Retinal pigment epithelial cell (primary cell): ENCODE results near the gene NBEA.

Source experiments
- DNase-seq: peaks from one replicate; pipeline ENCODE4 v3.0.0-alpha.2; 2010; ENCODE audit warnings: low read depth
- H3K4me3 ChIP-seq: 2 replicates; pipeline ENCODE4 v1.5.1; 2011; ENCODE audit warnings: mild to moderate bottlenecking, low read length, control low read depth, moderate library complexity
- TF ChIP-seq, protein P1 (sequence below): conservative IDR thresholded peaks from 2 replicates; pipeline ENCODE4 v1.5.1; 2011; ENCODE audit warnings: low read depth, low read length, control low read depth, inconsistent platforms

NBEA gene

DNA sequence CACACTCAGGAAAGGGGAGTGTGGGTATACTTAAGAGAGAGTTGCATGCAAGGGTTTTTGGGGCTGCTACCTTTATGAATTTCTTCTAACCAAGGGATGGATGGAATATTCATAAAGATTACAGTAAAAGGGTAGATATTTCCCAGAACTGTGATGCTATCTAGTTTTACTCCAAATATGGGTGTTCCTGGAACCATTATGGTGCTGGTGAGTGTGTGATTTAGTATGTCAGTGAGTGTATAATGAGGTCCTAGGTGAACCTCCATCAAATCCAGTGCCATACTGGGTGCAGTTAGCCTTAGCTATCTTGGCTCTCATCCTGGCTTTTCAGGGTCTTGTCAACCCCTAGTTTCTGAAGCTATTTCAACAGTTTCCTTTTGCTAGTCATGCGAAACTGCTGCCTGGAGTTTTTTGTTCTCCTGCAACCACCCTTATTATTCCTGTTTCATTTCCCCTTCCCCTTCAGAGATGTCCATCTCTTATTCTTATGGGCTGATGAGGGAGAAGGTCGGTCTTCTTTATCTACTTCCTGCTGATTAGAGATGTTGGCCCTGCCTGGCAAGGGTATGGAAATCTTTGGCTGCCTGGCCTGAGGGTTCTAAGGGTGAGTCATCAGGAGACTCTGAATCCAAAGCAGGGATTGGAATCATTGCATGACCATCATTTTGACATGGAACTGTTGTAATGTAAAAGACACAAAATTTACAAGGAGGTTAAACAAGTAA lies 202.3 kb downstream of the NBEA start:
- no peak for DNase-seq
- TF ChIP-seq, protein P1, sequence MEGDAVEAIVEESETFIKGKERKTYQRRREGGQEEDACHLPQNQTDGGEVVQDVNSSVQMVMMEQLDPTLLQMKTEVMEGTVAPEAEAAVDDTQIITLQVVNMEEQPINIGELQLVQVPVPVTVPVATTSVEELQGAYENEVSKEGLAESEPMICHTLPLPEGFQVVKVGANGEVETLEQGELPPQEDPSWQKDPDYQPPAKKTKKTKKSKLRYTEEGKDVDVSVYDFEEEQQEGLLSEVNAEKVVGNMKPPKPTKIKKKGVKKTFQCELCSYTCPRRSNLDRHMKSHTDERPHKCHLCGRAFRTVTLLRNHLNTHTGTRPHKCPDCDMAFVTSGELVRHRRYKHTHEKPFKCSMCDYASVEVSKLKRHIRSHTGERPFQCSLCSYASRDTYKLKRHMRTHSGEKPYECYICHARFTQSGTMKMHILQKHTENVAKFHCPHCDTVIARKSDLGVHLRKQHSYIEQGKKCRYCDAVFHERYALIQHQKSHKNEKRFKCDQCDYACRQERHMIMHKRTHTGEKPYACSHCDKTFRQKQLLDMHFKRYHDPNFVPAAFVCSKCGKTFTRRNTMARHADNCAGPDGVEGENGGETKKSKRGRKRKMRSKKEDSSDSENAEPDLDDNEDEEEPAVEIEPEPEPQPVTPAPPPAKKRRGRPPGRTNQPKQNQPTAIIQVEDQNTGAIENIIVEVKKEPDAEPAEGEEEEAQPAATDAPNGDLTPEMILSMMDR, result no peak
- no peak overlapping the region for H3K4me3 ChIP-seq

- no peak for DNase-seq
- H3K4me3 ChIP-seq, result no peak overlapping the region
- TF ChIP-seq, protein P1, result no peak
Observed at GRCh38 chr13:35146686-35147085, 204.6 kb downstream of the NBEA start.

- H3K4me3 ChIP-seq, result no peak overlapping the region
- TF ChIP-seq, protein P1, result peak; percentile 59
- peak; percentile 38 for DNase-seq
Observed at GRCh38 chr13:35157143-35157755, 215.2 kb downstream of the NBEA start.

DNA sequence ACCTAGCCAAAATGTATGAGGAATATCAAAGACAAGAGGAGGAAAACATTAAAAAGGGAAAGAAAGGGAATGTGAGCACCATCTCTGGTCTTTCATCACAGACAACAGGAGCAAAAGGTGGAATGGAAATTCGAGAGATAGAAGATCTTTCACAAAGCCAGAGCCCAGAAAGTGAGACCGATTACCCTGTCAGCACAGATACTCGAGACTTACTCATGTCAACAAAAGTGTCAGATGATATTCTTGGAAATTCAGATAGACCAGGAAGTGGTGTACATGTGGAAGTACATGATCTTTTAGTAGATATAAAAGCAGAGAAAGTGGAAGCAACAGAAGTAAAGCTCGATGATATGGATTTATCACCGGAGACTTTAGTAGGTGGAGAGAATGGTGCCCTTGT lies 217.0 kb downstream of the NBEA start:
- TF ChIP-seq, protein P1, result no peak
- DNase-seq, result no peak
- no peak overlapping the region for H3K4me3 ChIP-seq

DNA sequence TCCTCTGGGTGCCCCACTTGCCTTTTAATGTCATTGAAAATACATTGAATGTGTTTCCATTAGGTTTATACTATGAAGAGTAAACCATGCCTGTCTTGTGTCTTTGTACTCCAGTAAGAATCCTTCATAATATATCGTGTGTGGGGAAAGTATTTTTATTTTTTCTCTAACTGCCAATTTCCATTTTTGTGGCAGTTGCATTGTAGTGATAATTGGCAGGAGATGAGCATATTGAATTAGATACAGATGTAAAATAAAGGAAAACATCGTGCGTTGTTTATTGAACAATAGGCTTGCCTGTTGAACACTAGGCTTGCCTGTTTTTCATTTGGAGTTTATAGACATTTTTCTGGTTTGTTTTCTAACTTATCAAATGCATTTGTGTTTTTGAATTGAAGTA lies 218.8 kb downstream of the NBEA start:
- no peak overlapping the region for H3K4me3 ChIP-seq
- DNase-seq, result no peak
- TF ChIP-seq, protein P1, result no peak

- TF ChIP-seq, protein P1, result no peak
- DNase-seq, result no peak
- no peak overlapping the region for H3K4me3 ChIP-seq
Observed at GRCh38 chr13:35162420-35162819, 220.3 kb downstream of the NBEA start.

- TF ChIP-seq, protein P1, result no peak
- DNase-seq, result no peak
- no peak overlapping the region for H3K4me3 ChIP-seq
Observed at GRCh38 chr13:35163674-35164073, 221.6 kb downstream of the NBEA start.
